ENCODE data around the gene KRTAP10-6.

DNA sequence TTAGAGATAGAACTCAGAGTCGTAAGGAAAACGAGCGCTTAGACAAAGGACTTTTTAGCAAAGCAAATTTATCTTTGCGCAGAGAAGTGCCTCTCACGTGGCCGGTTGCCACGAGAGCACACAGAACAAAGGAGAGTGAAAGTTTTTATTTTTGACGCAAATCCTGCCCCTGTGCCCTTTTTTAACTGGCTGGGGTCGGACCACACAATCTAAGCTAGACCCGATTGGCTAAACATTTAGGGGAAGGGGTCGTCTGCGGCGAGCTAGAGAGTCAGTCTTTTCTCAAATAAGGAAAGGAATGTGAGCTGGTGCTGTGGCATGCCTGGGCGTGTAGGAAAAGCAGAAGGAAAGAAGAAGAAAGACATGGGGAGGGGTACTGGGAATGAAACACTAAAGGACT is 43.4 kb downstream of the KRTAP10-6 start:
- TF ChIP-seq TEAD4 (IDR thresholded peaks at IDR 0.05) (no peak), USF1 (IDR thresholded peaks at IDR 0.05) (no peak), EP300 (IDR thresholded peaks at IDR 0.05; ENCODE audit: borderline replicate concordance) (no peak), TAF1 (IDR thresholded peaks at IDR 0.05; ENCODE audit: low read depth) (no peak), RAD21 (IDR thresholded peaks at IDR 0.05; ENCODE audit: low read depth) (no peak), FOXM1 (IDR thresholded peaks at IDR 0.05; ENCODE audit: borderline replicate concordance, low read depth) (no peak), CEBPB (IDR thresholded peaks at IDR 0.05) (no peak)
- TF ChIP-seq, protein P1, sequence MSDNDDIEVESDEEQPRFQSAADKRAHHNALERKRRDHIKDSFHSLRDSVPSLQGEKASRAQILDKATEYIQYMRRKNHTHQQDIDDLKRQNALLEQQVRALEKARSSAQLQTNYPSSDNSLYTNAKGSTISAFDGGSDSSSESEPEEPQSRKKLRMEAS (IDR thresholded peaks at IDR 0.05), result no peak

All from Ishikawa (cell line).